WI38 (cell line): ENCODE data around the gene ESRRB.

ENCODE experiments used
- H3K4me3 ChIP-seq: 2 replicates; pipeline ENCODE4 v1.5.1; 2011; ENCODE audit warnings: low read depth, mild to moderate bottlenecking, control low read depth, low read length
- TF ChIP-seq, protein P1 (sequence below): IDR thresholded peaks from 2 replicates; pipeline ENCODE4 v1.5.1; 2012; ENCODE audit warnings: low read depth, mild to moderate bottlenecking, control low read depth, low read length

ESRRB gene

GRCh38 chr14:76331328-76332011 lies 44.5 kb upstream of the ESRRB start:
- no peak overlapping the region for H3K4me3 ChIP-seq
- TF ChIP-seq, protein P1, sequence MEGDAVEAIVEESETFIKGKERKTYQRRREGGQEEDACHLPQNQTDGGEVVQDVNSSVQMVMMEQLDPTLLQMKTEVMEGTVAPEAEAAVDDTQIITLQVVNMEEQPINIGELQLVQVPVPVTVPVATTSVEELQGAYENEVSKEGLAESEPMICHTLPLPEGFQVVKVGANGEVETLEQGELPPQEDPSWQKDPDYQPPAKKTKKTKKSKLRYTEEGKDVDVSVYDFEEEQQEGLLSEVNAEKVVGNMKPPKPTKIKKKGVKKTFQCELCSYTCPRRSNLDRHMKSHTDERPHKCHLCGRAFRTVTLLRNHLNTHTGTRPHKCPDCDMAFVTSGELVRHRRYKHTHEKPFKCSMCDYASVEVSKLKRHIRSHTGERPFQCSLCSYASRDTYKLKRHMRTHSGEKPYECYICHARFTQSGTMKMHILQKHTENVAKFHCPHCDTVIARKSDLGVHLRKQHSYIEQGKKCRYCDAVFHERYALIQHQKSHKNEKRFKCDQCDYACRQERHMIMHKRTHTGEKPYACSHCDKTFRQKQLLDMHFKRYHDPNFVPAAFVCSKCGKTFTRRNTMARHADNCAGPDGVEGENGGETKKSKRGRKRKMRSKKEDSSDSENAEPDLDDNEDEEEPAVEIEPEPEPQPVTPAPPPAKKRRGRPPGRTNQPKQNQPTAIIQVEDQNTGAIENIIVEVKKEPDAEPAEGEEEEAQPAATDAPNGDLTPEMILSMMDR: no peak

DNA sequence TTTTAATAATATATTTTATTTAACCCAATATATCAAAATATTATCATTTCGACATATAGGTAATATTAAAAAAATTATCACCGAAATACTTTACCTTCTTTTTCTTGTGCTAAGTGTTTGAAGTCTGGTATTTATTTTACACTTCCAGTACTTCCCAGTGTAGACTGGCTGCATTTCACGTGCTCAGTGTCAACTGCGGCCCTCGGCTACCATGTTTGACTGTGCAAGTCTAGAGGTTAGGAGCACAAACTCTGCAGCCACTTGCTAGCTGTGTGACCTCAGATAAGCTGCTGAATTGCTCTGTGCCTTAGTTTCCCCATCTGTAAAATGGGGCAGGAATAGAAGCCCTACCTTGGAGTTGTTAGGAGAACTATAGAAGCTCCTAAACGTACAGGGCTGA lies 42.3 kb upstream of the ESRRB start:
- TF ChIP-seq, protein P1: no peak
- H3K4me3 ChIP-seq: no peak overlapping the region

DNA sequence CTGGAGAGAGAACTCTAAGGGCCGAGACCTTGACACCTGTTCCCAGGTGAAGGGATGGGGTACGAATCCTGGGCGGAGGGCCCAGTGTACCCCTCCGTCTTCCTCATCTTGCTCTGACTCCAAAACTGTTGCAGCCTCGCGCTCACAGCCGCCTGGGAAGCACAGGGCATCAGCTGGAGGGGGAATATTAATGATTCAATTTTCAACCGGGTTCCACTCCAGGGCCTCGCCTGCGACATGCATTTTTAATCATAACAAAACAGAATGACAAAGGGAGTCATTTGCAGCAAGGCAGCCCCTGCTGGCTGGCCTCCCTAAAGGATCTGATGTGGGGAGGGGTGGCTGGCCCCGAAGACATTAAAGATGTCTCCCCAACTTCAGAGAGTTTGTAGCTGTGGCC lies 41.6 kb upstream of the ESRRB start:
- TF ChIP-seq, protein P1: no peak
- no peak overlapping the region for H3K4me3 ChIP-seq

- no peak overlapping the region for H3K4me3 ChIP-seq
- TF ChIP-seq, protein P1: no peak
Observed at GRCh38 chr14:76336876-76337275, 39.1 kb upstream of the ESRRB start.

GRCh38 chr14:76337635-76338545 lies 38.0 kb upstream of the ESRRB start:
- H3K4me3 ChIP-seq: 0 out of 2 replicates have a peak overlapping the region, but pooled peaks have one; percentile 0
- TF ChIP-seq, protein P1: no peak

GRCh38 chr14:76339728-76340615 lies 36.0 kb upstream of the ESRRB start:
- TF ChIP-seq, protein P1: no peak

More at GRCh38 chr14:76339728-76340615, 36.0 kb upstream of the ESRRB start:
- H3K4me3 ChIP-seq: no peak overlapping the region
